Measurements from ENCODE around the gene ARPC1A. TPM values are rescaled to one million over a fixed set of nuclear protein-coding genes. Genes with fewer than 3 reads are reported as not detected.

The ARPC1A gene
- total RNA-seq, 1 experiment from 2014 or later, result 183 TPM

- H3K9me2 ChIP-seq (replicated peaks; ENCODE audit: low read length), result no peaks in the 10 kb centered on the region
- H3K9ac ChIP-seq (ENCODE audit: low read length), result no peak overlapping the region
- POLR2A ChIA-PET (ENCODE audit: unreplicated experiment), result no interaction called here
- ATAC-seq (no peak), DNase-seq (no peak)
- no peaks in the 10 kb centered on the region for H3K4me1 ChIP-seq (ENCODE audit: insufficient read depth, low read length)
- peaks cover 19% of the 10 kb centered on the region for H3K79me2 ChIP-seq (ENCODE audit: low read length)
- no peak overlapping the region for H3K27ac ChIP-seq (ENCODE audit: low read length)
- intact Hi-C loops (cut with micrococcal nuclease), result no loop called here
- H3F3A ChIP-seq (ENCODE audit: low read length, unreplicated experiment), result no peaks in the 10 kb centered on the region
- no peaks in the 10 kb centered on the region for H3K36me3 ChIP-seq (ENCODE audit: low read depth, low read length)
- no peak overlapping the region for H3K4me2 ChIP-seq (ENCODE audit: low read length)
- BruUV-seq (replicated peaks), result no TSS peak
- TF ChIP-seq CTCF (conservative IDR thresholded peaks at IDR 0.05; ENCODE audit: low read depth, low read length), result no peak
- no peak for TF ChIP-seq EZH2 (IDR thresholded peaks at IDR 0.05; ENCODE audit: low read length, unreplicated experiment)
- TF ChIP-seq EZH2phosphoT487 (IDR thresholded peaks at IDR 0.05; ENCODE audit: borderline replicate concordance, low read length), result no peak
- CTCF ChIA-PET, result interaction anchor here (0.5 kb wide), 1 partner anchor 583 kb away, joined by 9 read pairs; no protein-coding TSS in a partner anchor
- no peaks in the 10 kb centered on the region for H3K9me3 ChIP-seq (ENCODE audit: low read length)
- no peak overlapping the region for H3K4me3 ChIP-seq (ENCODE audit: low read length)
- no peak overlapping the region for H2AFZ ChIP-seq (ENCODE audit: low read length)
- no peaks in the 10 kb centered on the region for H3K27me3 ChIP-seq (ENCODE audit: low read length)
- no peaks in the 10 kb centered on the region for H4K20me1 ChIP-seq (ENCODE audit: low read length)
Measured at GRCh38 chr7:99372275-99373090, 46.8 kb downstream of the ARPC1A start.

- ChIA-PET POLR2A (ENCODE audit: unreplicated experiment) (interaction anchor here (0.6 kb wide), 1 partner anchor 11 kb away, joined by 7 read pairs; no protein-coding TSS in a partner anchor), CTCF (no interaction called here)
- H3K4me2 ChIP-seq (ENCODE audit: low read length), result peak overlapping the region; percentile 97
- peak overlapping the region; percentile 98 for H2AFZ ChIP-seq (ENCODE audit: low read length)
- H3K27ac ChIP-seq (ENCODE audit: low read length), result no peak overlapping the region
- H3F3A ChIP-seq (ENCODE audit: low read length, unreplicated experiment), result no peaks in the 10 kb centered on the region
- no peaks in the 10 kb centered on the region for H3K9me3 ChIP-seq (ENCODE audit: low read length)
- H3K4me3 ChIP-seq (ENCODE audit: low read length), result peak overlapping the region; percentile 87
- peaks cover 27% of the 10 kb centered on the region for H3K79me2 ChIP-seq (ENCODE audit: low read length)
- no peak for ATAC-seq
- no peaks in the 10 kb centered on the region for H3K27me3 ChIP-seq (ENCODE audit: low read length)
- no peaks in the 10 kb centered on the region for H3K9me2 ChIP-seq (replicated peaks; ENCODE audit: low read length)
- TF ChIP-seq EZH2 (IDR thresholded peaks at IDR 0.05; ENCODE audit: low read length, unreplicated experiment) (no peak), CTCF (conservative IDR thresholded peaks at IDR 0.05; ENCODE audit: low read depth, low read length) (no peak), EZH2phosphoT487 (IDR thresholded peaks at IDR 0.05; ENCODE audit: borderline replicate concordance, low read length) (no peak)
- intact Hi-C loops (cut with micrococcal nuclease), result no loop called here
- TSS peak; percentile 35 for BruUV-seq (replicated peaks)
- H4K20me1 ChIP-seq (ENCODE audit: low read length), result no peaks in the 10 kb centered on the region
- DNase-seq, result no peak
- no peak overlapping the region; the same call in 1 of the 2 replicates for H3K9ac ChIP-seq (ENCODE audit: low read length)
- 0 out of 2 replicates have a peak, but pooled peaks cover 5% of the 10 kb centered on the region for H3K36me3 ChIP-seq (ENCODE audit: low read depth, low read length)
- no peaks in the 10 kb centered on the region for H3K4me1 ChIP-seq (ENCODE audit: insufficient read depth, low read length)
Measured at GRCh38 chr7:99373091-99374066, 47.7 kb downstream of the ARPC1A start.
